AG04449 (cell line): ENCODE measurements around the gene LPAR1.

Experiments
- CTCF ChIA-PET: fragments of 350-600 bp; formaldehyde crosslinking; extraction: SDS; loops from one replicate; lab custom pipeline; 2021; ENCODE audit warnings: antibody characterized with exemption; lab: Yijun Ruan, JAX
- POLR2A ChIA-PET: fragments of 400-600, 350-600 bp; formaldehyde crosslinking; extraction: SDS; loops from one replicate; lab custom pipeline; 2020; ENCODE audit warnings: antibody characterized with exemption, inconsistent platforms; lab: Yijun Ruan, JAX
- DNase-seq: peaks from one replicate; pipeline ENCODE4 v3.0.0-alpha.2; 2010; ENCODE audit warnings: low read depth, low spot score
- H3K4me3 ChIP-seq: 2 replicates; pipeline ENCODE4 v1.5.1; 2011; ENCODE audit warnings: low read depth, mild to moderate bottlenecking, control low read depth, low read length
- CTCF ChIP-seq: IDR thresholded peaks from one replicate; pipeline ENCODE4 v1.5.1; 2011; ENCODE audit warnings: mild to moderate bottlenecking, moderate library complexity, low read length, control low read depth, inconsistent platforms; ENCODE audit not compliant: insufficient read depth; ENCODE audit errors: missing control alignments

LPAR1 gene

GRCh38 chr9:110995420-110996340 is 42.6 kb downstream of the LPAR1 start:
- ChIA-PET POLR2A (no interaction called here), CTCF (no interaction called here)
- no peak for DNase-seq
- no peak for TF ChIP-seq CTCF
- no peak overlapping the region for H3K4me3 ChIP-seq

GRCh38 chr9:110994771-110995241 is 43.5 kb downstream of the LPAR1 start:
- no peak for TF ChIP-seq CTCF
- CTCF ChIA-PET: no interaction called here
- no peak overlapping the region for H3K4me3 ChIP-seq
- DNase-seq: no peak
- POLR2A ChIA-PET: no interaction called here

- no peak for TF ChIP-seq CTCF
- ChIA-PET CTCF (no interaction called here), POLR2A (no interaction called here)
- no peak for DNase-seq
- H3K4me3 ChIP-seq: no peak overlapping the region
Measured at GRCh38 chr9:110990481-110990880, 47.8 kb downstream of the LPAR1 start.

GRCh38 chr9:110986529-110986928 is 51.7 kb downstream of the LPAR1 start:
- POLR2A ChIA-PET: no interaction called here
- no peak for DNase-seq

GRCh38 chr9:110984890-110985437 is 53.3 kb downstream of the LPAR1 start:
- DNase-seq: no peak
- ChIA-PET POLR2A (no interaction called here), CTCF (interaction anchor here (1.4 kb wide), 1 partner anchor 12 kb away, joined by 3 read pairs; no protein-coding TSS in a partner anchor)
- H3K4me3 ChIP-seq: no peak overlapping the region
- TF ChIP-seq CTCF: no peak

More at GRCh38 chr9:110986529-110986928, 51.7 kb downstream of the LPAR1 start:
- CTCF ChIA-PET: interaction anchor here (1.1 kb wide), 1 partner anchor 11 kb away, joined by 3 read pairs; no protein-coding TSS in a partner anchor
- TF ChIP-seq CTCF: no peak
- no peak overlapping the region for H3K4me3 ChIP-seq

GRCh38 chr9:110980261-110980660 is 58.0 kb downstream of the LPAR1 start:
- no peak for DNase-seq
- ChIA-PET POLR2A (no interaction called here), CTCF (no interaction called here)
- no peak for TF ChIP-seq CTCF
- no peak overlapping the region for H3K4me3 ChIP-seq
